Pancreas (tissue), 10 donors: ENCODE measurements around the gene P3H2. TPM values are rescaled to one million over a fixed set of nuclear protein-coding genes. Genes with fewer than 3 reads are reported as not detected.
"Not testable (repeated sequence)": the region's sequence is repeated elsewhere in the genome, so short reads cannot be mapped to it uniquely, and the experiment has no call there.

ENCODE experiments used
- ATAC-seq, 4 donors: fragments of 200-7000 bp; cut with Tn5 transposase; one replicate each; pipeline versions ENCODE4 v1.8.0 to v1.9.1; 2020; ENCODE audit warnings: mild to moderate bottlenecking in 4 of 4, moderate library complexity in 4 of 4
- DNase-seq, 6 donors: peaks; one replicate each; pipeline ENCODE4 v3.0.0-alpha.2; 2020
- FAIRE-seq: peaks from 2 replicates; lab custom pipeline; 2012; peaks lifted over from hg19 to GRCh38; lab: Jason Lieb, UNC
- H3K27ac ChIP-seq, 4 donors: fragments of 200-600 bp; sonication (generic); 1 replicate in 3 of 4; 2 replicates in 1 of 4; pipeline versions ENCODE4 v1.5.0 to v1.8.0; 2020
- H3K27me3 ChIP-seq, 4 donors: fragments of 200-600 bp; one replicate each; pipeline ENCODE4 v1.8.0; 2021
- H3K36me3 ChIP-seq, 3 donors: fragments of 200-600 bp; sonication (generic) in 1 of 3; one replicate each; pipeline versions ENCODE4 v1.5.0 to v1.8.0; 2020 to 2021
- H3K4me1 ChIP-seq, 3 donors: fragments of 200-600 bp; one replicate each; pipeline ENCODE4 v1.8.0; 2021
- H3K4me3 ChIP-seq, 4 donors: fragments of 200-600 bp; sonication (generic) in 2 of 4; one replicate each; pipeline versions ENCODE4 v1.5.0 to v1.8.0; 2020 to 2021
- H3K9me3 ChIP-seq, 4 donors: fragments of 200-600 bp; one replicate each; pipeline ENCODE4 v1.8.0; 2021
- CTCF ChIP-seq, 4 donors: fragments of 200-600 bp; sonication (generic) in 3 of 4; IDR thresholded peaks; one replicate each; pipeline versions ENCODE4 v1.5.0 to v1.8.0; 2021; ENCODE audit warnings: antibody characterized with exemption in 4 of 4
- WGBS, 2 donors: extraction: QIAGEN DNeasy Blood & Tissue Kit; methylation state at CpG; one replicate each; pipeline ENCODE4 v1.1.7; 2013; 5-methylcytosine and 5-hydroxymethylcytosine counted together
- intact Hi-C, 3 donors: fragments of 100-400 bp; cut with DNase I; formaldehyde crosslinking; loops; one replicate each; pipeline versions ENCODE4 v1.11.1 to v1.14.2; 2022
- polyA plus RNA-seq, 2 donors: library from polyadenylated mRNA; stranded (reverse); fragments of 200-250 nt; gene quantifications; one replicate each; pipeline ENCODE4 v1.2.3, GENCODE V29; 2013
- total RNA-seq, 6 donors: library from RNA; stranded (reverse); fragmentation: NEBNext Ultra II Directional in 4 of 6; extraction: Animal tissue kit (Norgen Biotek cat#: 25700) in 4 of 6; gene quantifications; one replicate each; pipeline versions ENCODE4 v1.2.1 to v1.2.4, GENCODE V29; 2021 to 2023
- donor health status: healthy with polysubstance abuse.
- donor health status: DM: no; HTN: no; CAD: no; lungs with moderate emphysema.
- donor health status: DM: no; HTN: no; CAD: no.
- donor health status: control.
- donor health status: control.
- donor health status: Bipolar disorder and iron deficiency.
- donor health status: DM: yes; HTN: yes; CAD: no.
- donor health status: DM: no; HTN: no; CAD: no.
- donor health status: DM: no; HTN: no; CAD: no.
- donor health status: DM: yes; HTN: yes; CAD: no.

Gene P3H2
- total and polyA plus RNA-seq, 8 donors: 1.2 to 5.7 (median 4.4) TPM

GRCh38 chr3:190166948-190167347 lies 46.3 kb upstream of the P3H2 start:
- Histone ChIP-seq H3K4me1 (no peaks in the 10 kb centered on the region), H3K36me3 (no peaks in the 10 kb centered on the region), H3K27me3 (no peaks in the 10 kb centered on the region), H3K9me3 (no peaks in the 10 kb centered on the region), H3K27ac (no peak overlapping the region), H3K4me3 (no peak overlapping the region)
- intact Hi-C loops: no loop called here
- no peak for ATAC-seq
- FAIRE-seq: no peak
- TF ChIP-seq CTCF (IDR thresholded peaks at IDR 0.05): no peak
- WGBS, 2 donors: 66 to 82% methylated on average over 4 of the region's 4 CpGs
- DNase-seq: no peak

DNA sequence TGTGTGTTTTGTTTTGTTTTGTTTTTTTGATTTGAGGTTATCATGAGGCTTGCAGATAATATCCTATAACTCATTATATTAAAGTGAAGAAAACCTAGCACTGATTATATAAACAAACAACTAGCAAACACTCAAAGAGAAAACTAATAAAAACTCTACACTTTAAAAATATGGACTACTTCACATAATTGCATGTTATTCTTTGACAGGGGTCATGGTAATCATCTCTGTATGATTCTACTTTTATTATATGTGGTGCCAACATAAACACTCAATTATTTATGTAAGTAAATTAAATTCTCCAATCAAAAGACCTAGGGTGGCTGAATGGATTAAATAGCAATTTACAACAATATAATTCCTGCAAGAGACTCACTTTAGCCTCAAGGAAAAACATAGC lies 44.6 kb upstream of the P3H2 start:
- FAIRE-seq (no peak), DNase-seq (no peak), ATAC-seq (no peak)
- intact Hi-C loops: no loop called here
- no peak overlapping the region for H3K4me3 ChIP-seq
- H3K27me3 ChIP-seq: no peaks in the 10 kb centered on the region
- no peaks in the 10 kb centered on the region for H3K36me3 ChIP-seq
- TF ChIP-seq CTCF (IDR thresholded peaks at IDR 0.05): no peak
- H3K9me3 ChIP-seq: no peaks in the 10 kb centered on the region
- H3K27ac ChIP-seq: no peak overlapping the region
- H3K4me1 ChIP-seq: no peaks in the 10 kb centered on the region

GRCh38 chr3:190162013-190162412 lies 41.3 kb upstream of the P3H2 start:
- intact Hi-C loops, ATAC-seq, H3K4me3 ChIP-seq, H3K36me3 ChIP-seq, H3K9me3 ChIP-seq, FAIRE-seq, DNase-seq, H3K27me3 ChIP-seq, H3K27ac ChIP-seq, H3K4me1 ChIP-seq: not testable (repeated sequence)
- WGBS, 2 donors: 76 to 87% methylated on average over 8 of the region's 9 CpGs

- intact Hi-C loops: no loop called here
Measured at GRCh38 chr3:190159902-190160435, 39.3 kb upstream of the P3H2 start.

DNA sequence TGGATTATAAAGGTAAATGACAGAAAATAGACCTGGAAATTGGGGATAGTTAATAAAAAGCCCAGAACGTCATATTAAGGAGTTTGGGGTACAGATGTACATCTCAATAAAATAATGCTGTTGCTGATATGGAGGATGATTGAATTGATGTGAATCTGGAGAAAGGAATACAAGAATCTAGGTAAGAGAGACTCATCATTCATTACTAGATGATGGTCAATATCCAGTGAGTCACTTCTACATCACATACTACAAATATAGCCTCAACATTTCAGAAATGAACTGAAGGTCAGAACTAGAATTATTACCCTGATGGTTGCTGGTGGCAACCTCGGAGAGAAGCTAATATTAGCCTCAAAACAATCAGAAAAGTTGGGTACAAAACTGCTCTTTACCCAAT lies 37.6 kb upstream of the P3H2 start:
- Histone ChIP-seq H3K4me3 (no peak overlapping the region), H3K36me3 (no peaks in the 10 kb centered on the region), H3K9me3 (no peaks in the 10 kb centered on the region), H3K4me1 (no peaks in the 10 kb centered on the region), H3K27me3 (no peaks in the 10 kb centered on the region), H3K27ac (no peak overlapping the region)
- WGBS, 2 donors: 36 to 42% methylated on average over 2 of the region's 2 CpGs
- intact Hi-C loops: no loop called here
- FAIRE-seq (no peak), ATAC-seq (no peak), DNase-seq (no peak)
- no peak for TF ChIP-seq CTCF (IDR thresholded peaks at IDR 0.05)

More at GRCh38 chr3:190159902-190160435, 39.3 kb upstream of the P3H2 start:
- DNase-seq (no peak), ATAC-seq (no peak), FAIRE-seq (no peak)
- WGBS, 2 donors: 55 to 66% methylated on average over 5 of the region's 5 CpGs
- Histone ChIP-seq H3K36me3 (no peaks in the 10 kb centered on the region), H3K4me1 (no peaks in the 10 kb centered on the region), H3K27ac (no peak overlapping the region), H3K9me3 (no peaks in the 10 kb centered on the region), H3K27me3 (no peaks in the 10 kb centered on the region), H3K4me3 (no peak overlapping the region)
- TF ChIP-seq CTCF (IDR thresholded peaks at IDR 0.05): no peak
